PC-9 (cell line): ENCODE measurements around the gene CD151. TPM values are rescaled to one million over a fixed set of nuclear protein-coding genes. Genes with fewer than 3 reads are reported as not detected.

Experiments
- BruUV-seq: library from RNA; stranded (reverse); fragments of 400-500 nt; replicated peaks from 2 replicates; lab custom pipeline; 2021; lab: Mats Ljungman, UMichigan
- CTCF ChIA-PET: fragments of 300-600 bp; sonication (Branson Sonifier 250); formaldehyde crosslinking; loops from one replicate; lab custom pipeline; 2022; ENCODE audit warnings: antibody characterized with exemption; lab: Charles Lee
- POLR2A ChIA-PET: fragments of 300-600 bp; sonication (Branson Sonifier 250); formaldehyde crosslinking; loops from one replicate; lab custom pipeline; 2022; ENCODE audit warnings: antibody characterized with exemption; ENCODE audit not compliant: unreplicated experiment; lab: Charles Lee
- DNase-seq, 2 experiments: peaks; one replicate each; pipeline versions ENCODE4 v3.0.0 to v3.0.0-alpha.2; 2015 to 2022; ENCODE audit warnings: mixed read lengths in 1 of 2
- H2AFZ ChIP-seq: fragments of 200-600 bp; sonication (generic); 2 replicates; pipeline ENCODE4 v1.8.1; 2017; ENCODE audit warnings: antibody characterized with exemption
- H3F3A ChIP-seq: fragments of 200-600 bp; sonication (generic); 2 replicates; pipeline ENCODE4 v1.8.1; 2017; ENCODE audit warnings: antibody characterized with exemption, mild to moderate bottlenecking, low read depth; ENCODE audit not compliant: insufficient read depth
- H3K27ac ChIP-seq: fragments of 200-600 bp; sonication (generic); 2 replicates; pipeline ENCODE4 v1.6.1; 2016; ENCODE audit warnings: mixed run types
- H3K27me3 ChIP-seq: fragments of 200-600 bp; sonication (generic); 2 replicates; pipeline ENCODE4 v1.6.1; 2016; ENCODE audit warnings: low read depth, mixed run types; ENCODE audit not compliant: insufficient read depth
- H3K36me3 ChIP-seq: fragments of 200-600 bp; sonication (generic); 2 replicates; pipeline ENCODE4 v1.6.1; 2016; ENCODE audit warnings: low read depth, mixed run types
- H3K4me1 ChIP-seq: fragments of 200-600 bp; sonication (generic); replicated peaks from 2 replicates; pipeline ENCODE4 v1.6.1; 2016; ENCODE audit warnings: mixed run types; ENCODE audit not compliant: insufficient read depth
- H3K4me2 ChIP-seq: fragments of 200-600 bp; sonication (generic); 2 replicates; pipeline ENCODE4 v1.6.1; 2017; ENCODE audit warnings: mixed run types
- H3K4me3 ChIP-seq: fragments of 200-600 bp; sonication (generic); 2 replicates; pipeline ENCODE4 v1.6.1; 2016; ENCODE audit warnings: mixed run types
- H3K79me2 ChIP-seq: fragments of 200-600 bp; sonication (generic); 2 replicates; pipeline ENCODE4 v1.6.1; 2017; ENCODE audit warnings: low read depth, mixed run types
- H3K9me2 ChIP-seq: fragments of 200-600 bp; sonication (generic); 2 replicates; pipeline ENCODE4 v1.8.1; 2017; ENCODE audit warnings: mild to moderate bottlenecking; ENCODE audit not compliant: insufficient read depth
- H3K9me3 ChIP-seq: fragments of 200-600 bp; sonication (generic); 2 replicates; pipeline ENCODE4 v1.8.1; 2016; ENCODE audit warnings: low read depth; ENCODE audit not compliant: insufficient read depth
- H4K20me1 ChIP-seq: fragments of 200-600 bp; sonication (generic); 2 replicates; pipeline ENCODE4 v1.8.1; 2017; ENCODE audit not compliant: insufficient read depth
- CTCF ChIP-seq: fragments of 200-600 bp; sonication (generic); conservative IDR thresholded peaks from 2 replicates; pipeline ENCODE4 v1.6.1; 2017; ENCODE audit warnings: mixed run types, antibody characterized with exemption, mild to moderate bottlenecking, moderate library complexity
- EZH2 ChIP-seq: fragments of 200-600 bp; sonication (generic); IDR thresholded peaks from 2 replicates; pipeline ENCODE4 v1.8.0; 2017; ENCODE audit warnings: antibody characterized with exemption, low read depth
- intact Hi-C: fragments of 100-400 bp; cut with micrococcal nuclease; formaldehyde crosslinking; loops from one replicate; pipeline ENCODE4 v1.10.0; 2022; ENCODE audit not compliant: unreplicated experiment
- total RNA-seq: library from RNA; stranded (reverse); gene quantifications from 2 replicates; pipeline ENCODE4 v1.2.3, GENCODE V29; 2021

Gene CD151
- total RNA-seq, 1 experiment from 2014 or later: 184 TPM

- H3K9me2 ChIP-seq: no peaks in the 10 kb centered on the region
- peaks cover 48% of the 10 kb centered on the region; the same call in 1 of the 2 replicates for H3F3A ChIP-seq
- H2AFZ ChIP-seq: no peak overlapping the region
- peaks cover 10% of the 10 kb centered on the region; the same call in 1 of the 2 replicates for H3K4me1 ChIP-seq
- H3K27me3 ChIP-seq: no peaks in the 10 kb centered on the region
- no TSS peak for BruUV-seq
- intact Hi-C loops: no loop called here
- peaks cover 40% of the 10 kb centered on the region for H3K79me2 ChIP-seq
- DNase-seq: no peak
- TF ChIP-seq EZH2: no peak
- no peak for TF ChIP-seq CTCF
- no peak overlapping the region for H3K4me3 ChIP-seq
- H3K4me2 ChIP-seq: no peak overlapping the region
- H3K36me3 ChIP-seq: peaks cover 13% of the 10 kb centered on the region
- ChIA-PET POLR2A (interaction anchor here (0.6 kb wide), 1 partner anchor 18 kb away, joined by 7 read pairs; no protein-coding TSS in a partner anchor), CTCF (interaction anchor here (0.6 kb wide), 1 partner anchor 10 kb away, joined by 3 read pairs; no protein-coding TSS in a partner anchor)
- no peak overlapping the region for H3K27ac ChIP-seq
- no peaks in the 10 kb centered on the region for H3K9me3 ChIP-seq
- H4K20me1 ChIP-seq: peaks cover 12% of the 10 kb centered on the region
Observed at GRCh38 chr11:813072-813455, 19.7 kb upstream of the CD151 start.

GRCh38 chr11:813456-814096 is 19.2 kb upstream of the CD151 start:
- no peaks in the 10 kb centered on the region for H3K9me2 ChIP-seq
- no peaks in the 10 kb centered on the region for H3K27me3 ChIP-seq
- peaks cover 52% of the 10 kb centered on the region; the same call in 1 of the 2 replicates for H3F3A ChIP-seq
- peak in 1 of 2 experiments; percentile 30 for DNase-seq
- intact Hi-C loops: no loop called here
- H3K36me3 ChIP-seq: peaks cover 13% of the 10 kb centered on the region
- H3K4me1 ChIP-seq: peaks cover 15% of the 10 kb centered on the region
- ChIA-PET CTCF (no interaction called here), POLR2A (interaction anchor here (0.6 kb wide), 1 partner anchor 18 kb away, joined by 7 read pairs; no protein-coding TSS in a partner anchor)
- peaks cover 35% of the 10 kb centered on the region for H3K79me2 ChIP-seq
- H3K9me3 ChIP-seq: no peaks in the 10 kb centered on the region
- no peak overlapping the region for H3K4me3 ChIP-seq
- BruUV-seq: no TSS peak
- H2AFZ ChIP-seq: no peak overlapping the region
- no peak for TF ChIP-seq EZH2
- no peak for TF ChIP-seq CTCF
- no peak overlapping the region for H3K4me2 ChIP-seq
- peaks cover 12% of the 10 kb centered on the region for H4K20me1 ChIP-seq
- H3K27ac ChIP-seq: no peak overlapping the region

GRCh38 chr11:815675-816432 is 16.9 kb upstream of the CD151 start:
- TF ChIP-seq EZH2 (no peak), CTCF (no peak)
- peak in 1 of 2 experiments; percentile 6 for DNase-seq
- Histone ChIP-seq H3K79me2 (peaks cover 26% of the 10 kb centered on the region), H3K4me2 (no peak overlapping the region), H3K4me1 (peaks cover 18% of the 10 kb centered on the region), H3K4me3 (no peak overlapping the region), H3K9me3 (no peaks in the 10 kb centered on the region), H3F3A (peaks cover 54% of the 10 kb centered on the region; the same call in 1 of the 2 replicates), H3K36me3 (peaks cover 13% of the 10 kb centered on the region), H2AFZ (no peak overlapping the region), H3K27ac (no peak overlapping the region), H4K20me1 (peaks cover 20% of the 10 kb centered on the region), H3K9me2 (no peaks in the 10 kb centered on the region), H3K27me3 (no peaks in the 10 kb centered on the region)
- ChIA-PET POLR2A (no interaction called here), CTCF (no interaction called here)
- BruUV-seq: no TSS peak
- intact Hi-C loops: no loop called here
